ENCODE data around the gene FHL5.
A peak's percentile ranks its signal among the peaks of the same experiment; 100 is the strongest.
"Not testable (repeated sequence)": the region's sequence is repeated elsewhere in the genome, so short reads cannot be mapped to it uniquely, and the experiment has no call there.

Gene FHL5, protein sequence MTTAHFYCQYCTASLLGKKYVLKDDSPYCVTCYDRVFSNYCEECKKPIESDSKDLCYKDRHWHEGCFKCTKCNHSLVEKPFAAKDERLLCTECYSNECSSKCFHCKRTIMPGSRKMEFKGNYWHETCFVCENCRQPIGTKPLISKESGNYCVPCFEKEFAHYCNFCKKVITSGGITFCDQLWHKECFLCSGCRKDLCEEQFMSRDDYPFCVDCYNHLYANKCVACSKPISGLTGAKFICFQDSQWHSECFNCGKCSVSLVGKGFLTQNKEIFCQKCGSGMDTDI

DNA sequence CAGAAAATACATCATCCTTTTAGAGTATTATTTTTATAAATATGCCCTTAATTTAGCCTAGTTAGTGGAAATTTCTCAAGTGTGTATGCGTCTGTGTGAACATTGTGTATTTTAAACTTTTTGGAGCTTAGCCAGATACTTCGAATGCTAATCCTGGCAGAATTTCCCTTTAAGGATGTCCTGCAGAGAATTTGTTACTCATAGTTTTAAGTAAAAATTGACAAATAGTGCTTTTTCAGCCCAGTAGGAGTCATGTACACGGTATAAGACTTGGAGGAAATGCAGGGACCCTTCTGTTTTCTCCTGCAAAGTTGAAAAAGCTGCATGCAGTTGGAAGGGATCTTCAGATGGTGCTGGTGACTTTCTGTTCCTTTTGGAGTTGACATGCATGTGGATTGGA, at the start of gene FHL5:
TSS of gene FHL5 (plus strand) at position 243 of the 400 bp plus-strand sequence. CDS start 40,486 bp downstream, outside the sequence.
- DNase-seq (ENCODE audit: low spot score): no peak

- peak; percentile 8 for DNase-seq (ENCODE audit: low spot score)
Observed at GRCh38 chr6:96520171-96521115, 42.5 kb upstream of the FHL5 start.

- no peak for DNase-seq (ENCODE audit: low spot score)
Observed at GRCh38 chr6:96521306-96521643, 41.7 kb upstream of the FHL5 start.

GRCh38 chr6:96521644-96522464, 41.1 kb upstream of the FHL5 start, which contains the start of gene UFL1:
Gene UFL1 (plus strand): TSS chr6:96521806. CDS start chr6:96521874, 68 bp downstream.
- peak; percentile 86 for DNase-seq (ENCODE audit: low spot score)

DNA sequence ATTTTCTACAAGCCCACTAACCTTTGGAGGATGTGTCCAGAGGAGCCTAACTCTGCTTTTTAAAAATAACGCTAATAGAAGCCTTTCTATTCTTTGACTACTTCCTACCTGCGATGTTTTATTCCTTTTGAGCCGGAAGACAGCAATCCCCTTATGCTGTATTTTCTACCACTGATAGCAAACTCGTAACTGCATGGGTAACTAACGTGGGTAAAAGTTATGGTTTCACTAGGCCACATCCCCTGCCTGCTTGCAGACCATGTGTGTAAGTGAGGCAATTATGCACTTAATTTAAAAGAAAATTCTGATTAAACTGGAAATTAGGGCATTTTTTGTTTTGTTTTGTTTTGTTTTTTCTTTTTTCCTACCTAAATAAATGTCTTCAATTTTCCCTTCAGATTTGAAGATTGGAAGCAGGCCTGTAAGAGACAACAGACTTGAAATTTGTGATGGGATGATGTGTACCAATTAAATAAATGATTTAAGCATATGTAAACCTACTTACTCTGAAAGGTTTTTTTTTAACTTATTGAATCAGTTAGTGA, 40.4 kb upstream of the FHL5 start:
- no peak for DNase-seq (ENCODE audit: low spot score)

DNA sequence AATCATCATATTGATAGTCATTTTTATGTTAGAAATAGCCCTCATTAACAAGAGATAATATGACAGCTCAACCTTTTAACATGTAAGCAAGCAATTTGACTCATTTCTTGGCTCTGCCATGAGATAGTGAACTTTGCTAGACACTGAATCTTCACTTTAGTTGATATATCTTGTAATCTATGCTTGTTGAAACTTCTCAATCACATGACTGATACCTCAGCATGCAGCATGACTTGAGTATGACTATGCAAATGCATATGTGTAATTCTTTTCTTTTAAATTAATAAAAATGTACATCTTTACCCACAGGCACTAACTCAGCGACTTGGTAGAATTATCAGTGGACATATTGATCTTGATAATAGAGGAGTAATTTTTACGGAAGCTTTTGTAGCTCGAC, 34.7 kb upstream of the FHL5 start:
- no peak for DNase-seq (ENCODE audit: low spot score)

- DNase-seq (ENCODE audit: low spot score): no peak
Observed at GRCh38 chr6:96532399-96532798, 30.5 kb upstream of the FHL5 start.

- DNase-seq (ENCODE audit: low spot score): no peak
Observed at GRCh38 chr6:96537726-96538125, 25.2 kb upstream of the FHL5 start.

- no peak for DNase-seq (ENCODE audit: low spot score)
Observed at GRCh38 chr6:96542702-96543101, 20.2 kb upstream of the FHL5 start.

- DNase-seq (ENCODE audit: low spot score): no peak
Observed at GRCh38 chr6:96545882-96546281, 17.0 kb upstream of the FHL5 start.

GRCh38 chr6:96547654-96548053, 15.3 kb upstream of the FHL5 start:
- no peak for DNase-seq (ENCODE audit: low spot score)

- no peak for DNase-seq (ENCODE audit: low spot score)
Observed at GRCh38 chr6:96554558-96554957, 8.4 kb upstream of the FHL5 start.

GRCh38 chr6:96559740-96560139, 3.2 kb upstream of the FHL5 start:
- not testable (repeated sequence) for DNase-seq (ENCODE audit: low spot score)

DNA sequence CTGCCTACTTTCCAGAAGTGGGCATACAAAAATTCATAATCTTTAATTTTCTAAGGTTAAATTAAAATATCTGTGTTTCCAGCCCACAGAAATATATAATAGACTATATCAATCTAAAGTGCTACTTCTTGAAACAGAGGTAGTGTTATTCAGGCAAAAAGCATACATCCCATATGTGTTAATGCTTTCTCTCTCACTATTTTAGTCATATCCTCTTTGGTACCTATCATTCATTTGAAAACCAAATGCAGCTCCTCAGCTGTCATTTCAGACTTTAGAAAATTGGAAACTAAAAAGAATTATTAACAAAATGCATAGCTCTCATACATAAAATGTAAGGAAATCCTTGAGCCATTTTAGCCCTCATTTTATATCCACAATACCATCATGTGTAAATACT, 925 bp downstream of the FHL5 start:
- DNase-seq (ENCODE audit: low spot score): no peak

GRCh38 chr6:96570053-96570452, 7.1 kb downstream of the FHL5 start:
- DNase-seq (ENCODE audit: low spot score): no peak

- no peak for DNase-seq (ENCODE audit: low spot score)
Observed at GRCh38 chr6:96571551-96571950, 8.6 kb downstream of the FHL5 start.

- no peak for DNase-seq (ENCODE audit: low spot score)
Observed at GRCh38 chr6:96575359-96575758, 12.4 kb downstream of the FHL5 start.

DNA sequence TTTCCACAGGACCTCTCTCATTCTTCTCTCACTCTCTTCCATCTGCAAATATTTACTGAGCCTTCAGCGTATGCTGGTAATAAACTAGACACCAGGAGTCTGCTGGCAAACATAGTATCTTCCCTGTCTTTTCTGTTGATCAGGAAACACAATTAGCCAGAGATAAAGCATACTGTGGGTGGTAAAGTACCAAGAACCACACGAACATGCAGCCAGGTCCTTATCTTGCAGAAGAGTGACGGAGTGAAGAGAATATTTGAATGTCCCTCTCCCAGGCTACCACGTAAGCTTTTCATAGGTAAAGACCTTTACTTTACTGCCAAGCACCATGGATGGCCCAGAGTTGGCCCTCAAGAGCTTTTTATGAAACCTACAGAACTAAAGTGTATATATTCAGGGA, 13.3 kb downstream of the FHL5 start:
- DNase-seq (ENCODE audit: low spot score): no peak

DNA sequence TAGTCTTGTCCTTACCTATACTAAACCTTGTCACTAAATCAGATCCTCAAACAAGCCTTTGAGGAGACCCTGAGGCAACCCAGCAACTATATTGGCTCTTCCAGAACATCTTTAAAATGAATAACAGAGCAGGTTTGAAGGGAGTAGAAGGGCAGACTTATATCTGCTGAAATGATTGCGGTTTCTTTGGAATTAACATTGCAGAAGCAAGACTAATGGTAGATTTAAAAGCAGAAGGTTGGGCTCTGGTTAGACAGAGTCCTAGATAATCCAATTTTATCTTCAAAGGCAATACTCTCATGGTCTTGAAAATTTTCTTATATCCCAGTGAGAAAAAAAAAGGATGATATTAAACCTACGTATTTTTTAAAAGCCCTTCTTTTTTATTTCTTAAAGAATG, 19.1 kb downstream of the FHL5 start:
- DNase-seq (ENCODE audit: low spot score): no peak

- DNase-seq (ENCODE audit: low spot score): no peak
Observed at GRCh38 chr6:96582436-96582835, 19.5 kb downstream of the FHL5 start.

DNA sequence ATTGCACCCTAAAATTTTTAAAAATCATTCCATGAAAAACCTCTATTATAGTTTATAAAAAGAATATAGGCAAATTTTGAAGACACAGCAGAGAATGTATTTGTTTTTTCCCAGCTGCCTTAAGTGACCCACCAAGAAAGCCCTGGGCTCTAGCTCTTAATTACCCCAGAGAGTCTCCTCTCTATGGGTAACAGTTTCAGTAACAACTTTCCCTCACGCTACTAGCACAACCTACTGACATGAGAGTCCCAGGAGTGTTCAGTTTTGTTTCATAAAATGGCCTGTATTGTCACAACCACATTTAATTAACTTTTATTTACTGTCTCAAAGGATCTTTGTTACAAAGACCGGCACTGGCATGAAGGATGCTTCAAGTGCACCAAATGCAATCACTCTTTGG, 41.5 kb downstream of the FHL5 start:
- no peak for DNase-seq (ENCODE audit: low spot score)

DNA sequence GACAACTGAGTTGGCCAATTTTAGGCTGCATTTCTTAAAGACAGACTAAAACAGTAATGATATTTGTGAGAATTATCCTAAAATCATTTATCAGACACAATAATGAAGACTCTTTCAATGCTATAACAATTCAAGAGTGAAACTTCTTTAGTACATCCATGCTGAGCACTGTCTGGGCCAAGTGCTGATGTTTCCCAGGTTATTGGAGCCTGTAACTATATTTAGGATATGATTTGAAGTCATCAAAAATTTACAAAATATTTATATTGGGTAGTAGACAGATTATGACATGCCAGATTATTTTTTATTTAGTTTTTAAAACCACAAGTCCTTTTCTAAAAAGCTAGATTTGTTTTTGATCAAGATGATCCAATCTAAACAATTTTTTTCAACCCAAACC, 45.1 kb downstream of the FHL5 start:
- DNase-seq (ENCODE audit: low spot score): no peak

All from iPS-NIHi11 (cell line).